SJSA1 (cell line): ENCODE measurements around the gene SLC25A38. TPM values are rescaled to one million over a fixed set of nuclear protein-coding genes. Genes with fewer than 3 reads are reported as not detected.

ENCODE experiments used
- DNase-seq, 2 experiments: peaks; one replicate each; pipeline ENCODE4 v3.0.0-alpha.2; 2015 to 2020; ENCODE audit warnings: low spot score in 2 of 2, low read depth in 1 of 2
- H3K27ac ChIP-seq: fragments of 250-450 bp; sonication (Bioruptor Pico); 2 replicates; pipeline ENCODE4 v1.5.1; 2020; ENCODE audit warnings: mild to moderate bottlenecking, moderate library complexity
- H3K27me3 ChIP-seq: fragments of 250-450 bp; sonication (Bioruptor Pico); replicated peaks from 2 replicates; pipeline ENCODE4 v1.5.1; 2020; ENCODE audit warnings: mild to moderate bottlenecking, moderate library complexity
- H3K36me3 ChIP-seq: fragments of 250-450 bp; sonication (Bioruptor Pico); 2 replicates; pipeline ENCODE4 v1.5.1; 2020; ENCODE audit warnings: mild to moderate bottlenecking
- H3K4me1 ChIP-seq: fragments of 250-450 bp; sonication (Bioruptor Pico); replicated peaks from 2 replicates; pipeline ENCODE4 v1.6.1; 2021; ENCODE audit warnings: mild to moderate bottlenecking
- H3K4me3 ChIP-seq: fragments of 250-450 bp; sonication (Bioruptor Pico); 2 replicates; pipeline ENCODE4 v1.5.1; 2020; ENCODE audit warnings: mild to moderate bottlenecking
- H3K9me3 ChIP-seq: fragments of 250-450 bp; sonication (Bioruptor Pico); replicated peaks from 2 replicates; pipeline ENCODE4 v1.5.1; 2020; ENCODE audit warnings: mild to moderate bottlenecking
- total RNA-seq: library from RNA; depleted of rRNA; stranded (reverse); fragments of >200 nt; shearing (Covaris generic); gene quantifications from 2 replicates; pipeline ENCODE4 v1.2.3, GENCODE V29; 2014

Gene SLC25A38
- total RNA-seq, 1 experiment from 2014 or later, result 19.0 TPM

DNA sequence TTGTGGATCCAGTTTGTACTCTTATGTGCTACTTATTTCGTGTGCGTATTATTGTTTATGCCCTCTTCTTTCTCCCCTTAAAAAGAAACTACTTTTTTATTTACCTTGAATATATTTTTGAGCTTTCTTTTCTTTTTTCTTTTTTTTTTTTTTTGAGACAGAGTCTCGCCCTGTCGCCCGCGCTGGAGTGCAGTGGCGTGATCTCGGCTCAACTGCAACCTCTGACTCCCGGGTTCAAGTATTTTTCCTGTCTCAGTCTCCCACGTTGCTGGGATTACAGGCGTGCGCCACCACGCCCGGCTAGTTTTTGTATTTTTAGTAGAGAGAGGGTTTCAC is 1.5 kb downstream of the SLC25A38 start:
- Histone ChIP-seq H3K27me3 (no peaks in the 10 kb centered on the region), H3K36me3 (peaks cover 19% of the 10 kb centered on the region), H3K27ac (no peak overlapping the region), H3K4me3 (peak overlapping the region; percentile 64), H3K9me3 (no peaks in the 10 kb centered on the region), H3K4me1 (peaks cover 3% of the 10 kb centered on the region; the same call in 1 of the 2 replicates)
- DNase-seq, result no peak

DNA sequence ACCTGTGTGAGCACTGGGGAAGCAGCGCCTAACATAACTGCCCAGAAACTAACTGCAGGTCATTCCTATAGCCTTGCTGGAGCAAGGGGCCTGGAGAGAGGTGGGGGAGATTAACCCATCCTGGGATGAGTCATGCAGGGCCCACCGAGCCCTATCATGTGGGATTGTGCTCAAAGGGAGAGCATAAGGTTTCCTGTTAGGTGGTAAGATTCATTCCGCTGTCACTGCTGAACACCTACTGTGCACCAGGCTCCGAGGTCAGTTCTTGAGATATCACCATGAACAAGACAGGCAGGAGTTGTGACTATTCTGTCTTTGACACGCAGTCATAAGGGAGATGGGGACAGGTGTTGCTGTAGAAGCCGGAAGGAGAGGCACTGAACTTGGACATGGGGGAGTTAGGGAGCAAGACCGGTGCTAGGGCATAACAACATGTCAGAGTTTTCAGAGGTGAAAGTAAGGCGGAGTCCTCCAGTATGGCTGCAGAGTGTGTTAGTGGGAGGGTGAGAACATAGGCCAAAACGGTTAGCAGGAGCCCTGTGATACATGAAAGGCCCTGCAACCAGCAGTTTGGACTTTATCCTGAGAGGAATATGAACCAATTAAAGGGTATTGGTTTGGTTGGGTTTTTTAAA is 2.4 kb downstream of the SLC25A38 start:
- Histone ChIP-seq H3K27me3 (no peaks in the 10 kb centered on the region), H3K4me3 (no peak overlapping the region), H3K27ac (no peak overlapping the region), H3K36me3 (peaks cover 26% of the 10 kb centered on the region), H3K4me1 (peaks cover 3% of the 10 kb centered on the region; the same call in 1 of the 2 replicates), H3K9me3 (no peaks in the 10 kb centered on the region)
- DNase-seq, result no peak

DNA sequence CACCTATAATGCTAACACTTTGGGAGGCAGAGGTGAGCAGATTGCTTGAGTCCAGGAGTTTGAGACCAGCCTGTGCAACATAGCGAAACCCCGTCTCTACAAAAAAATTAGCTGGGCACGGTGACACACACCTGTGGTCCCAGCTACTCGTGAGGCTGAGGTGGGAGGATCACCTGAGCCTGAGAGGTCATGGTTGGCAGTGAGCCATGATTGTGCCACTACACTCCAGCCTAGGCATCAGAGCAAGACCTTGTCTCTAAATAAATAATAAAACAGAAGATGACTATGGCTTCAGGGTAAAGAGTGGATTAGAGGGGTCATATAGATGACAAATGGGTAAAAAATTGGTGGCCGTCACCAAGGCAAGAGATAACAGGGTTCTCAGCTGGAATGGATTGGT is 3.1 kb downstream of the SLC25A38 start:
- no peaks in the 10 kb centered on the region for H3K27me3 ChIP-seq
- H3K36me3 ChIP-seq, result peaks cover 34% of the 10 kb centered on the region
- peaks cover 3% of the 10 kb centered on the region; the same call in 1 of the 2 replicates for H3K4me1 ChIP-seq
- no peak overlapping the region for H3K4me3 ChIP-seq
- H3K27ac ChIP-seq, result no peak overlapping the region
- no peaks in the 10 kb centered on the region for H3K9me3 ChIP-seq
- DNase-seq, result no peak

DNA sequence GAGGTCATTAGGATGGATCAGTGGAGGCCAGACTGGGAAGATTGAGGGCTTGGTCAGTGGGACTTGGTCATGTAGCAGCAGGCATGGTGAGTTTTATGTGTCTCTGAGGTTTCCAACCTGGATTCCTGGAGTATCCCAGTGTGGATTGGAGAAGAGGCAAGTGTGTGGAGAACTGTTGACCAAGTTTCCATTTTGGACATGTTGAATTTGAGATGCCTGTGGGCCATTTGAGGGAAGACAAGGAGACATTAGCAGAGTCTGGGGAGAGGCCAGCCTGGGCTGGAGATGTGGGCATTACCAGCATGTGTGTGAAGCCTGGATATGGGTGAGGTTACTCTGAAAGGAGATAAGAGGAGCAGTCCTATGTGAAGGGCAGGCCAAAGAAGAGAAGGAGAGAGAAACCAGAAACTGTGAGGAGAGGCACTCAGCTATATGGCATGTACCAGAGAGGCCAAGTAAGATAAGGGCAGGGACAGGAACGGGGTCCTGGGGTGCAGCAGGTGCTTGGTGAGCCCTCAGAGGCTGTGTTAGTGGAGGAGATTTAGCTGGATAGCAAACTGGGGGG is 4.3 kb downstream of the SLC25A38 start:
- Histone ChIP-seq H3K27ac (no peak overlapping the region), H3K9me3 (no peaks in the 10 kb centered on the region)

DNA sequence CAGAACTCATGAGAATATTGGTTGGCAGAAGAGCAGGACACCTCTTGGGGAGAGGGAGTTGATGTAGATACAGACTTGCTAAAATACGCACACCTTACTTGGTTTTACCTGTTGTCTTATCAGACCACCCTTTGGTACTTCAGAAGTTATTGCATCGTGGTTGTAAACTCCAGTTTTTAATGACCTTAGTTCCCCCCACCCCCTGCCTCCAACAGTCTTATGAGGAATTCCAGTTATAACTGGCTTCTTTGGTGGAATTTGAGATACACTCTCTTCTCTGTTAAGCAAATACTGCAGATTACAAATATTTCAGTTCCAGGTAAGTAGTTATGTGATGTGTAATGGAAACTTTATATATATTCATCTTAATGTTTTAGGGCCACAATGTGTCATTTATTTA is 5.0 kb downstream of the SLC25A38 start:
- H3K4me1 ChIP-seq, result peaks cover 3% of the 10 kb centered on the region; the same call in 1 of the 2 replicates
- H3K9me3 ChIP-seq, result no peaks in the 10 kb centered on the region
- no peaks in the 10 kb centered on the region for H3K27me3 ChIP-seq
- peaks cover 49% of the 10 kb centered on the region for H3K36me3 ChIP-seq
- DNase-seq, result no peak
- H3K27ac ChIP-seq, result no peak overlapping the region
- no peak overlapping the region for H3K4me3 ChIP-seq

More for the DNA sequence above, 4.3 kb downstream of the SLC25A38 start:
- Histone ChIP-seq H3K4me1 (peaks cover 3% of the 10 kb centered on the region; the same call in 1 of the 2 replicates), H3K27me3 (no peaks in the 10 kb centered on the region), H3K4me3 (no peak overlapping the region), H3K36me3 (peaks cover 43% of the 10 kb centered on the region)
- DNase-seq, result no peak

DNA sequence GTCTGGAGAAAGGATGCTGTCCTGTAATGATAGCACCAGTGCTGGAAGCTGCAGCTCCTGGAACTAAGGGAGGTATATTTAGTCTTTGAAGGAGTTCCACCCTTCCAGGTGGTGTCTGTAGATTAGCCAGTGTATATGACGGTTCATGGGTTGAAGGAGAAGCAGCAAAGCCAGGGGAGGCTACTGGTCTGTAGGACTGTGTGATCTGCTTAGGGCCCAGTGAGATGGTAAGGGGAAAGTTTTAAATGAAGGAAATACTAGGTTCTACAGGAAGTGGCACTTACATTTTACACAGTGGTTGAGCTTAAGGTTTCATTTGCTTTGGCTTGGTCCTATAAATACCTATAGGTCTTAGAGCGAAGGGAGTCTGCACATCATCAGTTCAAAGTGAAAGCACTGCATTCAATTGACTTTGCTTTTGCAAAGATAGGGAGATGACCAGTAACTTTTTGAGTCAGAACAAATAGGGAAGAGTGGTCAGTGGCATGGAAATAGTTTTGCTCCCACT is 5.6 kb downstream of the SLC25A38 start:
- peaks cover 3% of the 10 kb centered on the region; the same call in 1 of the 2 replicates for H3K4me1 ChIP-seq
- H3K36me3 ChIP-seq, result peaks cover 50% of the 10 kb centered on the region
- H3K9me3 ChIP-seq, result no peaks in the 10 kb centered on the region
- H3K27ac ChIP-seq, result no peak overlapping the region
- H3K27me3 ChIP-seq, result no peaks in the 10 kb centered on the region
- DNase-seq, result no peak
- no peak overlapping the region for H3K4me3 ChIP-seq

DNA sequence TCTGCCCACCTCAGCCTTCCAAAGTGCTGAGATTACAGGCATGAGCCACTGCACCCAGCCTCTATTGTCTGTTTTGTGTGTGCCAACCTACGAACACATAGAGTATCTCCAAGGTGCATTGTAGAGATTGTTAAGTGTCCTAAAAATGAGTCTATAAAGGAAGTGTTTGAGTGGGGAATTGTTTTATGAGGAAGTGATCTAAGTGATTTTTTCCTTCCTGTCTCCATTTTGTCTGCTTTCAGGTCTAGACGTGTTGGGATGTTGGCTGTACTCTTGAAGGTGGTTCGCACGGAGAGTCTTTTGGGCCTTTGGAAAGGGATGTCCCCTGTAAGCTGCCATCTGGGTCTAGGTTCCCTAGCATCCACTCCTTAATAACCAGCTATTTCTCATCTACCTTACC is 7.0 kb downstream of the SLC25A38 start:
- H3K9me3 ChIP-seq, result no peaks in the 10 kb centered on the region
- no peaks in the 10 kb centered on the region for H3K4me1 ChIP-seq
- no peaks in the 10 kb centered on the region for H3K27me3 ChIP-seq
- peaks cover 54% of the 10 kb centered on the region for H3K36me3 ChIP-seq
- no peak overlapping the region for H3K4me3 ChIP-seq
- H3K27ac ChIP-seq, result no peak overlapping the region
- no peak for DNase-seq

DNA sequence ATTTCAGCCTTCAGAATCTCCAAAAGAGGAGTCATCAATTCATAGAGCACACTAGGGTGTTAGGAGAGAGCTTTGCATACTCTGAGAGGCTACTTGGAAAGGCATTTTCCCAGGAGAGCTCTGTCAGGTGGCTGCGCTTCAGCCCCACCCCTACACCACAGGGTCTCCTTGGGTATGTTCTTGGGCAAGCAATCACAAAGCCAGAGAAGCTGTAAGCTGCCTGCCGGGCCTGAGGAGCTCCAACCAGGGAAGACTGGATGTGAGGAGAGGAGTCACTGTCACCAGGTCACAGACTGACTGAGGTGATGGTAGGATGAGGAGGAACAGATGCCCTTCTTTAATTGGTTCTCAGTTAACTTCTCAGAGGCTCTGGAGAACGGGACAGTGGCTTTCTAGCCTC is 13.5 kb downstream of the SLC25A38 start:
- Histone ChIP-seq H3K36me3 (peaks cover 46% of the 10 kb centered on the region), H3K9me3 (no peaks in the 10 kb centered on the region), H3K4me3 (no peak overlapping the region), H3K4me1 (no peaks in the 10 kb centered on the region), H3K27ac (no peak overlapping the region), H3K27me3 (no peaks in the 10 kb centered on the region)
- no peak for DNase-seq

DNA sequence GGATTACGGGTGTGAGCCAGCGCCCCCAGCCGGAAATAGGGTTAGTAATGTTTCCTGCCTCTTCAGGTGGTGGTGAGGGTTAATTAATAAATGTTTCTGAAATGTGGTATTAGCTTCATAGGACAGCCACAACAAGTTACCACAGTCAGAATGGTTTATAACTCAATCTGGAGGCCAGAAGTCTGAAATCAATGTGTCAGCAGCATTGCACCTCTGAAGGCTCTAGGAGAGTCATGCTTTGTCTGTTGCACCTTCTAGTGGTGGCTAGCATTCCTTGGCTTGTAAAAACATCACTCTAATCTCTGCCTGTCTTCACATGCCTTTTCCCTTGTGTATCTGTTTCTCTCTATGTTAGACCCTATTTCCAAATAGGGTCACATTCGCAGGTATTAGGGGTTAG is 15.5 kb downstream of the SLC25A38 start:
- H3K9me3 ChIP-seq, result no peaks in the 10 kb centered on the region
- H3K4me1 ChIP-seq, result no peaks in the 10 kb centered on the region
- no peak overlapping the region for H3K4me3 ChIP-seq
- no peak overlapping the region for H3K27ac ChIP-seq
- peaks cover 32% of the 10 kb centered on the region for H3K36me3 ChIP-seq
- no peaks in the 10 kb centered on the region for H3K27me3 ChIP-seq
- DNase-seq, result no peak

DNA sequence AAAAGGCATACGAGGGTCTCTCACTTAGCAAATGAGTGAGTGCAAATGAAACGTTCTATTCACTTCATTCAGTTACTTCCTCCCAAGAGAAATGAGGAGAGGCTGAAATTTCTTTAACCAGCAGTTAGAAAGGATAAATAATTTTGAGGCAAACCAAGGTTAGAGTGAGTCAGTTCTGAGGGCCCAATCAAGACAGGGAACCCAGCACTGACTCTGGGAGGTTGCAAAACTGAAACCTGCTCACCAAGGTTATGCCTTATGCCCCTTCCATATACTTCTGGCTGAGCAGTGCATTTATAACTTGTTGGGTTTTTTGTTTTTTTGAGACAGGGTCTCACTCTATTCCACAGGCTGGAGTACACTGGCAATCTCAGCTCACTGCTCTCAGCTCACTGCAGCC is 18.8 kb downstream of the SLC25A38 start:
- Histone ChIP-seq H3K9me3 (no peaks in the 10 kb centered on the region), H3K27ac (no peak overlapping the region), H3K27me3 (no peaks in the 10 kb centered on the region), H3K4me1 (0 out of 2 replicates have a peak, but pooled peaks cover 4% of the 10 kb centered on the region), H3K4me3 (no peak overlapping the region), H3K36me3 (peaks cover 16% of the 10 kb centered on the region)
- no peak for DNase-seq

DNA sequence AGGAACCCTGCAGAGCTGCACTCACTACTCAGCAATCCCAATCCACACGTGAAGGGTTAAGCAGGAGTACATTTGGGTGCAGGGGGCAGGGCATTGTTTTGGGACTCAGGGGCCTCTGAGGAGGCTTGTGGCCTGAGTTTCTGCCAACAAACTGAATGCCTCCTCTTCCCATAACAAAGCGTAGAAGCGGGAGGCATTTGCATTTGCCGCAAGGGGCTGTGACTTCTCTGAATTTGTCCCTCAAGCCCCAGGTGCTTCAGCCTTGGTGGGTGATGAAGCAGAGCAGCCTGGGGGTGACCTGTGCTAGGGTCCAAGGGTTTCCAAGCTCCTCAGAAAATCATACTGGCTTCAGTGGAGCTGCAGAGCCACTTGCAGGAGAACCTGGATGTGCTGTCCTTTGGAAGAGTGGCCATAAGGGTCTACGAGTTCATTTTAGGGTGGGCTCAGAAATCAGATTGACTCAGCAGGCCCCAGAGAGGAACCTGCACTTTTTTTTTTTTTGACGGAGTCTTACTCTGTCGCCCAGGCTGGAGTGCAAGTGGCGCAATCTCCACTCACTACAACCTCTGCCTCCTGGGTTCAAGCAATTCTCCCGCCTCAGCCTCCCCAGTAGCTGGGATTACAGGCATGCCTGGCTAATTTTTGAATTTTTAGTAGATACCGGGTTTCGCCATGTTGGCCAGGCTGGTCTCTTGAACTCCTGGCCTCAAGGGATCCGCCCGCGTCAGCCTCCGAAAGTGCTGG is 21.9 kb downstream of the SLC25A38 start:
- Histone ChIP-seq H3K9me3 (no peaks in the 10 kb centered on the region), H3K4me3 (no peak overlapping the region), H3K4me1 (peaks cover 12% of the 10 kb centered on the region), H3K27ac (no peak overlapping the region), H3K36me3 (peaks cover 33% of the 10 kb centered on the region), H3K27me3 (no peaks in the 10 kb centered on the region)
- no peak for DNase-seq

DNA sequence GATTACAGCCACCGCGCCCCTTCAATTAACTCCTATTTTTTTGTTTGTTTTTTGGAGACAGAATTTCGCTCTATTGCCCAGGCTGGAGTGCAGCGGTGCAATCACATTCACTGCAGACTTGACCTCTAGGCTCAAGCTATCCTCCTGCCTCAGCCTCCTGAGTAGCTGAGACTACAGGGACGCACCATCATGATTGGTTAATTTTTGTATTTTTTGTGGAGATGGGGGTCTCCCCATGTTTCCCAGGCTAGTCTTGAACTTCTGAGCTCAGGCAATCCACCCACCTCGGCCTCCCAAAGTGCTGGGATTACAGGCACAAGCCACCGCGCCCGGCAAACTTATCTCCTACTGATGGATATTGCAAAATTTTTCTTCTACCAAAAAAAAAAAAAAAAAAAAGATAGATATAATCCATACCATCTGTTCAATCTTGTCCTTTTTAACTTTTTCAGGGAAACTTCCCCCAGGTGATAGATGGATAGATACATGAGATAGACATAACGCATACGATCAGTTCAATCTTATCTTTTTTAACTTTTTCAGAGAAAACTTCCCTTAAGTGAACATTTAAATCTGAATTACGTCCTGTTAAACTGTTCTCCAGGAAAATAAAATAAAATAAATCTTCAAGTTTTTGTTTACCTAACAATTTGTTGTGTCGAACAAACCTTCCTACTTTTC is 22.7 kb downstream of the SLC25A38 start:
- Histone ChIP-seq H3K36me3 (peaks cover 40% of the 10 kb centered on the region), H3K4me3 (peak overlapping the region; percentile 63), H3K4me1 (peaks cover 12% of the 10 kb centered on the region), H3K27ac (peak overlapping the region; percentile 77), H3K27me3 (no peaks in the 10 kb centered on the region), H3K9me3 (no peaks in the 10 kb centered on the region)
- DNase-seq, result no peak

DNA sequence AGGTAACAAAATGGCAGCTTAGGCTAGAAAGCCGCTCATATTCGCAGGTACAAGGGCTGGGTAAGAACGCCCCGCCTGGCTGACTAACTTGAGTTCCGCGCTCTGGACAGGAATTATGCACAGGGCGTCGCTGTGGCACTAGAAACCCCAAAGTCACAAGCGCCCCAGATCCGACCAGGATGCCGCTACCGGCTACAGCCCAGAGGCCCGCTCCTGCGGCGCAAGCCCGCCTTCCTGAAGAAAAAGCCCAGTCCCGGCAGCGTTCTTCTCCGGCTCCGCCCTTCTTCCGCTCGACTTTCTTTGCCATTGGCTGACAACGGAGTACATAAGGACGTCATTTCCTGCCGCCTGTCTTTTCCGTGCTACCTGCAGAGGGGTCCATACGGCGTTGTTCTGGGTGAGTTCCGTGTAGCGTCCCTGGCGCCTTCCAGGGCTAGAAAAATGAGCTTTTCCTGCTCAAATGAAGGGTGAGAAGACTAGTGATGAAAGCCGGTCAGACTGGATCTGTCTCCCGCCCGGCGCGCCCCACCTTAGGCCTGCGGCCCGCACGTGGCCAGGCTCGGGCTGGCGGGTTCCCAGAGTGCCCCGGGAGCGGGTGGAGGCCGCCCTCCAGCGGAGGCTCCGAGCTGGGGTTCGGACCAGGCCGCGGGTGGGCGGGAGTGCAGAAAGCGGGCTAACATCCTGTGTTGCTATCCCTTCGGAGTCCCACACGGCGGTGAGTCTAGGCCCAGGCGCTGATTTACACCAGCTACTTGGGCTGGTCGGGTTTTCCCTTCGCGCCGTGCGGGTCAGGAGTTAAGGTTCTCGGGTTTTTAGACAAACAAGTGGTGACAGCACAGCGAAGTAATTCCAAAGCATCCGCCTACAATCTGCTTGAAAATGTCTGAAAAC is 23.4 kb downstream of the SLC25A38 start, which contains the start of gene RPSA:
TSS of gene RPSA (plus strand) at position 353 of the 891 bp plus-strand sequence. CDS start 934 bp downstream, outside the sequence.
- H3K9me3 ChIP-seq, result no peaks in the 10 kb centered on the region
- peak; percentile 93 to 94 for DNase-seq

More for the DNA sequence above, 23.4 kb downstream of the SLC25A38 start, which contains the start of gene RPSA:
- peaks cover 48% of the 10 kb centered on the region for H3K36me3 ChIP-seq
- H3K27ac ChIP-seq, result peak within 1 kb of the TSS; percentile 77
- no peaks in the 10 kb centered on the region for H3K27me3 ChIP-seq
- peaks cover 12% of the 10 kb centered on the region for H3K4me1 ChIP-seq
- peak within 1 kb of the TSS; percentile 63 for H3K4me3 ChIP-seq
